HepG2 (cell line): ENCODE measurements around the gene NCOA7. TPM values are rescaled to one million over a fixed set of nuclear protein-coding genes. Genes with fewer than 3 reads are reported as not detected.

Experiments used
- ATAC-seq: fragments of 200-7000 bp; cut with Tn5 transposase; 3 replicates; pipeline ENCODE4 v1.9.1; 2020; ENCODE audit warnings: mild to moderate bottlenecking, moderate library complexity
- BruUV-seq: library from RNA; stranded (reverse); fragments of 400-500 nt; replicated peaks from 2 replicates; lab custom pipeline; 2021; lab: Mats Ljungman, UMichigan
- CTCF ChIA-PET: fragments of 300-600 bp; formaldehyde crosslinking; extraction: SDS; loops from one replicate; lab custom pipeline; 2021; ENCODE audit warnings: low total read pairs, inconsistent platforms, low intra/inter-chr PET ratio; lab: Yijun Ruan, JAX
- POLR2A ChIA-PET: fragments of 350-600 bp; sonication (Branson Sonifier 250); formaldehyde crosslinking; loops from one replicate; lab custom pipeline; 2020; ENCODE audit warnings: antibody characterized with exemption, inconsistent platforms; lab: Yijun Ruan, JAX
- DNase-seq: peaks from one replicate; pipeline ENCODE4 v3.0.0-alpha.2; 2015; ENCODE audit warnings: low spot score
- FAIRE-seq: peaks from 3 replicates; lab custom pipeline; 2011; peaks lifted over from hg19 to GRCh38; lab: Jason Lieb, UNC
- H2AFZ ChIP-seq: one replicate; pipeline ENCODE4 v1.6.1; 2011; ENCODE audit warnings: low read length, inconsistent platforms
- H3K27ac ChIP-seq: fragments of 300-600 bp; 3 replicates; pipeline ENCODE4 v1.8.0; 2011; ENCODE audit warnings: mixed run types, mild to moderate bottlenecking, mixed read lengths, low read length, inconsistent platforms; ENCODE audit not compliant: insufficient read depth; ENCODE audit errors: extremely low read length
- H3K27me3 ChIP-seq, 2 experiments: fragments of 200-600 bp in 1 of 2; 2 replicates in 1 of 2; 3 replicates in 1 of 2; pipeline versions ENCODE4 v1.6.0 to v1.8.0; 2011; ENCODE audit warnings: low read length in 2 of 2, mild to moderate bottlenecking in 2 of 2, moderate library complexity in 2 of 2, inconsistent platforms in 1 of 2; ENCODE audit not compliant: insufficient read depth in 2 of 2, control insufficient read depth in 1 of 2
- H3K36me3 ChIP-seq, 2 experiments: fragments of 200-600 bp in 1 of 2; replicated peaks in 1 of 2; 2 replicates in 1 of 2; 3 replicates in 1 of 2; pipeline versions ENCODE4 v1.5.1 to v1.8.0; 2011; ENCODE audit warnings: low read length in 2 of 2, inconsistent platforms in 1 of 2; ENCODE audit not compliant: insufficient read depth in 2 of 2, control insufficient read depth in 1 of 2
- H3K4me1 ChIP-seq: 2 replicates; pipeline ENCODE4 v1.5.1; 2012; ENCODE audit warnings: low read length, inconsistent platforms; ENCODE audit not compliant: insufficient read depth
- H3K4me2 ChIP-seq: 2 replicates; pipeline ENCODE4 v1.6.0; 2011; ENCODE audit warnings: low read depth, low read length, inconsistent platforms
- H3K4me3 ChIP-seq, 3 experiments: fragments of 200-600 bp in 1 of 3; sonication (generic), shearing (Covaris generic) in 1 of 3; replicated peaks in 1 of 3; 2 replicates each; pipeline ENCODE4 v1.5.1; 2011 to 2016; ENCODE audit warnings: low read length in 3 of 3, inconsistent platforms in 2 of 3, low read depth in 2 of 3, mild to moderate bottlenecking in 2 of 3, control low read depth in 1 of 3, mixed read lengths in 1 of 3; ENCODE audit not compliant: insufficient read depth in 1 of 3
- H3K79me2 ChIP-seq: one replicate; pipeline ENCODE4 v1.6.1; 2011; ENCODE audit warnings: low read length, inconsistent platforms; ENCODE audit not compliant: insufficient read depth
- H3K9ac ChIP-seq: 2 replicates; pipeline ENCODE4 v1.6.0; 2011; ENCODE audit warnings: mild to moderate bottlenecking, low read depth, low read length, inconsistent platforms; ENCODE audit not compliant: insufficient read depth
- H3K9me3 ChIP-seq: 2 replicates; pipeline ENCODE4 v1.5.1; 2012; ENCODE audit warnings: mild to moderate bottlenecking, low read length
- H4K20me1 ChIP-seq: 2 replicates; pipeline ENCODE4 v1.6.0; 2011; ENCODE audit warnings: inconsistent platforms, mild to moderate bottlenecking, low read length, moderate library complexity; ENCODE audit not compliant: insufficient read depth
- MLX ChIP-seq: IDR thresholded peaks from 2 replicates; pipeline ENCODE4 v1.6.1; 2016
- NFAT5 ChIP-seq: sonication (generic); formaldehyde crosslinking; IDR thresholded peaks from 2 replicates; pipeline ENCODE4 v1.4.0; 2020; ENCODE audit warnings: missing genetic modification reagents
- NRL ChIP-seq: sonication (generic); formaldehyde crosslinking; IDR thresholded peaks from 2 replicates; pipeline ENCODE4 v1.5.0; 2020; ENCODE audit warnings: missing genetic modification reagents, mild to moderate bottlenecking, moderate library complexity, borderline replicate concordance
- RERE ChIP-seq: IDR thresholded peaks from 2 replicates; pipeline ENCODE4 v1.6.1; 2016; ENCODE audit warnings: low read depth, missing genetic modification reagents, missing compliant biosample characterization
- ZBTB38 ChIP-seq: sonication (generic); formaldehyde crosslinking; IDR thresholded peaks from 2 replicates; pipeline ENCODE4 v1.5.1; 2020; ENCODE audit warnings: mild to moderate bottlenecking, missing genetic modification reagents
- ZNF576 ChIP-seq: sonication (generic); formaldehyde crosslinking; IDR thresholded peaks from 2 replicates; pipeline ENCODE4 v1.4.0; 2020; ENCODE audit warnings: mild to moderate bottlenecking, missing genetic modification reagents
- ZNF691 ChIP-seq: sonication (generic); formaldehyde crosslinking; IDR thresholded peaks from 2 replicates; pipeline ENCODE4 v1.4.0; 2020; ENCODE audit warnings: missing genetic modification reagents, low read depth, mild to moderate bottlenecking, borderline replicate concordance
- ZNF7 ChIP-seq: IDR thresholded peaks from 2 replicates; pipeline ENCODE4 v1.6.1; 2016; ENCODE audit warnings: missing biosample characterization, missing genetic modification reagents
- WGBS: methylation state at CpG from one replicate; pipeline ENCODE4 v1.1.6; 2017; ENCODE audit warnings: low lambda C conversion rate; 5-methylcytosine and 5-hydroxymethylcytosine counted together
- in situ Hi-C: cut with HindIII; loops from 2 replicates; pipeline ENCODE4 v1.10.0; 2017; ENCODE audit warnings: low pct_unique_long_range_greater_than_20kb; ENCODE audit not compliant: extremely low pct_ligation_motif_present
- intact Hi-C: fragments of 100-400 bp; cut with micrococcal nuclease; formaldehyde crosslinking; loops from one replicate; pipeline ENCODE4 v1.10.0; 2022; ENCODE audit not compliant: unreplicated experiment
- polyA plus RNA-seq, 8 experiments: library from polyadenylated mRNA; depleted of rRNA in 3 of 8; stranded (reverse) in 7 of 8; unstranded in 1 of 8; fragments of >200 nt; fragmentation: Illumina TruSeq in 4 of 8; extraction: Trizol in 4 of 8; gene quantifications; 2 replicates each; pipeline versions ENCODE4 v1.2.1 to v1.2.3, GENCODE V29; 2011 to 2016; ENCODE audit warnings: low read depth in 4 of 8, missing spikeins in 1 of 8, mixed read lengths in 1 of 8; ENCODE audit not compliant: insufficient read depth in 1 of 8
- total RNA-seq, 5 experiments: library from RNA; depleted of rRNA; stranded (reverse); fragments of >200 nt; fragmentation: Illumina TruSeq; extraction: Trizol; gene quantifications; 2 replicates each; pipeline ENCODE4 v1.2.3, GENCODE V29; 2016; ENCODE audit warnings: low read depth in 1 of 5

The NCOA7 gene
- total and polyA plus RNA-seq, 2 of the 13 experiments (the other 11 are each of a cell fraction or from before 2014, with no cell fraction given) = 13.6 to 20.8 TPM

- 50% methylated on average over 11 of the region's 11 CpGs for WGBS
- H3K4me1 ChIP-seq = peaks cover 59% of the 10 kb centered on the region
- H3K9ac ChIP-seq = no peak overlapping the region
- intact Hi-C loops (loop anchor here (1.0 kb wide), 6 partner anchors 47 to 639 kb away; no protein-coding TSS in a partner anchor), in situ Hi-C loops (loop anchor here (5.0 to 10.0 kb wide), 4 partner anchors 46 to 649 kb away; partner anchors contain the start of genes HDDC2 and NCOA7)
- BruUV-seq = no TSS peak
- no peaks in the 10 kb centered on the region for H3K36me3 ChIP-seq
- no peak overlapping the region for H3K27ac ChIP-seq
- peak; percentile 74 for DNase-seq
- H2AFZ ChIP-seq = no peak overlapping the region
- peak; percentile 61 for FAIRE-seq
- no peaks in the 10 kb centered on the region for H4K20me1 ChIP-seq
- ChIA-PET CTCF (interaction anchor here (1.2 to 2.5 kb wide), 5 partner anchors 47 to 95 kb away, joined by 3 to 23 read pairs (median 11); no protein-coding TSS in a partner anchor), POLR2A (interaction anchor here (0.9 to 1.8 kb wide), 6 partner anchors 9 to 163 kb away, joined by 3 to 8 read pairs (median 4); partner anchors contain the start of genes NCOA7 and TRMT11)
- H3K27me3 ChIP-seq = no peaks in the 10 kb centered on the region; a peak in 1 of 5 replicates
- no peak overlapping the region for H3K4me3 ChIP-seq
- ATAC-seq = peak; percentile 75
- no peaks in the 10 kb centered on the region for H3K9me3 ChIP-seq
- peak overlapping the region; percentile 26 for H3K4me2 ChIP-seq
- H3K79me2 ChIP-seq = peaks cover 14% of the 10 kb centered on the region
- TF ChIP-seq NFAT5 (CRISPR knock-in tag) = no peak
- TF ChIP-seq ZNF7 = no peak
- TF ChIP-seq ZNF576 = 0 out of 2 replicates have a peak, but pooled peaks have one; percentile 37
- no peak; the same call in 1 of the 2 replicates for TF ChIP-seq MLX (CRISPR knock-in tag)
- no peak for TF ChIP-seq RERE
- TF ChIP-seq ZBTB38 (CRISPR knock-in tag) = peak; percentile 48; the same call in 1 of the 2 replicates
- TF ChIP-seq NRL = peak; percentile 55; the same call in 1 of the 2 replicates
- 0 out of 2 replicates have a peak, but pooled peaks have one; percentile 31 for TF ChIP-seq ZNF691
Observed at GRCh38 chr6:125953502-125953875, 162.7 kb downstream of the NCOA7 start.
